Activated CD8-positive, alpha-beta memory T cell treated with anti-CD3 and anti-CD28 coated beads for 24 hours (primary cell): Measurements from ENCODE around the gene RAMP3.
A peak's percentile ranks its signal among the peaks of the same experiment; 100 is the strongest.

Experiments
- DNase-seq: peaks from one replicate; pipeline ENCODE4 v3.0.0-alpha.2; 2020

The RAMP3 gene

DNA sequence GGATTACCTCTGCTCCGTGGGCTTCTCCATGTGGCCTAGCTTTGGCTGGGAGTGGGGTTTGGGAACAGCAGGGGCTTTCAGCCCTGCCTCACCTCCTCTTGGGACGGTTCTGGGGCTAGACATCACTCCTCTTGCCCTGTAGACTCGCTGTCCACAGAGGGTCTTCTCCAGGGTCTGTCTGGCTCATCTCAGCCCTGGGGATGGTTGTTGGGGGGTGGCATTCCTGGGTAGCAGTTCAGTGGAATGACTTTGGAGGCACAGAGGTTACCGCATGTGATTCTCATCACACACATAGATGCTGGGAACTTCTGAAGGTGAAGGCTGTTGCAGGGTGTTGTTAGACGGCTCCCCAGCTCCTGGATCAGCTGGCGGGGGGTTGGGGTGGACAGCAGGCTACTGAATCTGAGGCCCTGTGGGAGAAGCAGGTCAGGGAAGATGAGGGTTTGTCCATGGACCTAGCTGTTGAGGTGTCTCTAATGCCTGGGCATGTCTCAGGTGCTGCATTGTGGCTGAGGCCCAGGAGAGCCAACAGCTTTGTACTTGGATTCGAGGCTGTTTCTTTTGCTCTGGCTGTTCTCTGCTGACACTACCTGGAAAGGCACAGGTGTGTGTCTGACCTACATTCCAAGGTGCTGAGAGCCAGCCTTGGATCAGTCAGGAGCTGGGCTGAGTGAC, 23.8 kb downstream of the RAMP3 start:
- DNase-seq: no peak

DNA sequence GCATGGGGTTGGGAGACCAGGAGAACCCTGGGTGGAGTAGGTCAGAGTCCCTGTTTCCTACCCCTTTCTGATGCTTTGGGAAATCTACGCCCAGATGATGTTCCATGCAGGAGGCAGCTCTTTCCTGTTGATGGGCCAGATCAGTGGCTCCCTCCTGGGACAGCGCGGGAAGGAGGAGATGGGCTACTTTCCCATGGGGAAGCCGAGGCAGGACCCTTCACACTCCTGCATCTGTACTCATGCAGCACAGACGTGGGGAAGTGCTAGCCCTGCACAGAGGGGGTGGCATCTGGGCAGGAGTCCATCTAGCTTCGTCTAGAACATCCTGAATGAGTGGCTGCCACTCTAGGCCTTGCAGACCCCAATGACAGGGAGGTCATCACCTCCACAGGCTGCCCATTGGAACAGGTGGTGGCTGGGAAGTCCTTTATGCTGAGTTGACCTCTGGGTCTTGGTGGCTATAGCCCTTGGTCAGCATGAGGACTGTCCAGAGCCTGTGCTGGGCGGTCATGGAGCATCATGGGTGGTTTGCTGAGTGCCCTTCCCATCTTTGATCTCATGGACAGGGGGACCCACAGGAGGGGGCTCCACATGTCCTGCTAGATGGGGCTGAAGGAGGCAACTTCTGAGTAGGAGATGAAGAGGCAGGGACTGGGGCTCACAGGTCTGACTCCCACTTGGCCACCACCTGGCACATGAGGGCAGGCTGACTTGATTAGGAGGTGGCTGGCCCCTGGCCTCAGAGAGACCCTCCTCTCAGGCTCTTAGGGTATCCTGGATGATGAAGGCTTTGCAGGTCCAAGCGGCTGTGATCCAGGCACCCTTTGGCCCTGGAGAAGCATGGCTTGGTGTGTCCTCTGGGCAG, 24.6 kb downstream of the RAMP3 start:
- peak; percentile 37 for DNase-seq

DNA sequence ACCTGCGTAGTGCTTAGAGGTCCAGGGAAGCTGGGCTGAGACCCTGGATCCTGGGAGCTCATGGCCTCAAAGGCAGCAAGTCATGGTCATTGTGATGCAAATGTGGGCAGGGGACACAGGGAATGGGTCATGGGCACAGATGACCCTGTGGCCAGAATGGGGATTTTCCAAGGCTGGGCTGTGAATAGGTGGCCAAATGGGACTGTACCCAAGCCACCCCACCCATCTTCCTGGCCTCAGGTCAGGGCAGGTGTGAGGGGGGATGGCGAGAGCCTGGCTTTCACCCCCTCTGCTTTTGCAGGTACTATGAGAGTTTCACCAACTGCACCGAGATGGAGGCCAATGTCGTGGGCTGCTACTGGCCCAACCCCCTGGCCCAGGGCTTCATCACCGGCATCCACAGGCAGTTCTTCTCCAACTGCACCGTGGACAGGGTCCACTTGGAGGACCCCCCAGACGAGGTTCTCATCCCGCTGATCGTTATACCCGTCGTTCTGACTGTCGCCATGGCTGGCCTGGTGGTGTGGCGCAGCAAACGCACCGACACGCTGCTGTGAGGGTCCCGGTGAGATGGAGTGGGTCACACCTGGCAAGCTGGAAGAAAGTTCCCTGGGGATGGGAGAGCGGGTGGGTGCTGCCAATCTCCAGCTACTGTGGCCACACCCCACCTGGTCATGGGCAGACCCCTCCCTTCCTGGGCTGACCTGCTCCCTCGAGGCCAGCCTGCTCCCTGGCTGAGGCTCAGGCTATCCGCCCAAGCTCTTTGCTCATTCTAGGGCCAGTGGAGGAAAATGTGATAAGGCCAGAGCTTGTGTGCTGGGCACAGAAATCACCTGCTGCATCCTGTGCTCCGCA, 25.5 kb downstream of the RAMP3 start:
- peak; percentile 42 for DNase-seq

DNA sequence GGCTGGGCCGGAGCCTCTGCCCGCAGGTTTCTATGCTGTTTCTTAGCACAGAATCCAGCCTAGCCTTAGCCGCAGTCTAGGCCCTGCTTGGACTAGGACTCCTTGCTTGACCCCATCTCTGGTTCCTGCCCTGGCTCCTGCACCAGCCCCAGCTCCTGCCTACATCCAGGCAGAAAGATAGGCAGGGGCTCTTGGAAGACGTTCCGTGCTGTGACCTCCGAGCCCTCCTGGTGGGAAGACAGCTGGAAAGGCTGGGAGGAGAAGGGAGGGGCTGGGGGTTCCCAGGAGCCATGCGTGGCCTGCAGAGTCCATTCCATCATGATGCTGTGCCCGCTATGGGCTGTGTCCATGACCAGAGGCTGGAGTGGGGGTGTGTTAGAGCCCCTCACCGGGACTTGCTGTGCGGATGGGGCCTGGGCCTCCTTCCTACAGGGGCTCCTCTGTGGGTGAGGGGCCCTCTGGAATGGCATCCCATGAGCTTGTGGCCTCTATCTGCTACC, 26.2 kb downstream of the RAMP3 start:
- DNase-seq: peak; percentile 35

DNA sequence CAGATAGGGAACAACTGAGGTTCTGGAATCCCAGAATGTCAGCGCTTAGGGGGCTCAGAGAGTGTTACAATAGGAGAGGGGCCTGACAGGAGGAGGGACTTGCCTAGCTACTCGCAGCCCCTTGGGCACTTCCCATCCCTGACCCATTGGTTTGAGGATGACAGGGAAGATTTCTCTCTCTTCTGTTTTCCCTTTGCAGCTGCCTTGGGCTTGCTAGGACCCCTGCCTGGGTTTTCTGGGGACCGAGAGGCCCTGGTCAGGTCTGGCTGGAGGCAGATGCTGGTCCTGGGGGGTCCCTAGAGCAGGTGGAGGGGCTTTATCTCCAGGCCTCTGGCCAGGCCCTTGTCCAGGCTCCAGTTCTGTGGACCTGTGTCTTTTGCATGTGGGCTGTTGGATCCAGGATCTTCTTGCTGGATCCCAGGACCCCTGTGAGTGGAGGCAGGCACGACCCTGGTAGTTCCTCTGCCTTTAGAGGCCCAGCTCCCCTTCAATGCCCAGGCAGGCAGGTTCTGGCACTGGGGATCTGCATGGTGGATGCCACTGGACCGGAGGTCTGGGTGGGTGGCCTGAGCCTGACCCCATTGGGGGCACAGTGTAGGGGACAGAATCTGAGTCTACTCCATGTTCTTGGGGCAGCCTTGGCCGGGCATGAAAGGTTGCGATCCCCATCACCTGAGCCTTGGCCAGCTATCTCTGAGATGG, 26.9 kb downstream of the RAMP3 start:
- DNase-seq: peak; percentile 42

DNA sequence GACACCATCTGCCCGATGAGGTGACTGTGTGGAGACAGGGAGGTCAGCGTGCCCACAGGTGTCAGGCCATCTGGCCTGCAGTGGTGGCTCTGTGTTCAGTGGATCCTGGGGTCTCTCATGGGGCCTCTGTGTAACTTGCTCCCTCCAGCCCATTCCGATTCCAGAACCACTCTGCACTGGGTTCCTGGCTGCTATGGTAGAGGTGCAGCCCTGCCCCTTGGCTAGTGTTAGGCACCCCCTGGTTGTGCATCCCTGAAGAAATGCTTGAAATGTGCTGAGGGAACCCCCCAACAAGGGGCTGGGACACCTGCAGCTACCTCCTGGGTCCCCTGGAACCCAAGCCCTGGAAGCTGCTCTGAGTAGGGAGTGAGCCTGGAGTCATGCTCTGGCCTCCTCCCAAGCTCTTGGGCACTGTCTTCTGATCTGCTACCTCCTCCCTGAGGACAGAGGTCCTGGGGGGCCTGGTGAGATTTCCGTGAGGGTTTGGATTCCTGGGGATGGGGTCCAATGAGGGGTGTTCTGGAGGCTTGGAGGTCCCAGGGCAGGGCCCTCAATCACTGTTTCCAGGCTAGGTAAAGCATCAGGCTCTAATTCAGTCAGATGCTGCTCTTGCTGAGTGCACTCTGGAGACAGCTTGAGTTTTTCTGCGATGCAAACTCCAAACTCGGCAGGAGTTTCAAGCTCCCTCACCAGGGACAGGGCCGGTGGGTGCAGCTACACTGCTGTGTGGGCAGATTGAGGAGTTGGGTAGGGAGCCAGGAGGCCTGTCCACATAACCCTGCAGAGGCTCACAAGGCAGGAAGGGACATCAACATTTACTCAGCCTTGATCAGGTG, 27.7 kb downstream of the RAMP3 start:
- DNase-seq: peak; percentile 40

DNA sequence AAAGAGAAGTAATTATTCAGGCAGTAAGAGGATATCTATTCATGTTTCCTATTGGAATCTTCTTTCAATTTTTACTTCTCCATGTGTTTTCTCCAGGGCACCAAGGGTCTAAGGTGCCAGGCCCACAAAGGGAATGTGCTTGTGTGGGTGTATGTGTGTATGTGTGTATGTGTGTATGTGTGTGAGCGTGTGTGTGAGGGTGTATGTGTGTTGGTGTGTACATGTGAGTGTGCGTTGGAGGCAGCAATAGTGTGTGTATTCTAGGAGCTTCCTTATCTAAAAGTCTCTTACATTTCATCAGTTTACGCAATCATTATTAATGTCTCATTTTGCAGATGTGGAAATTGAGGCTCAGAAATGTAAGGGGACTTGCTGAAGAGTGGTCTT, 28.3 kb downstream of the RAMP3 start:
- peak; percentile 21 for DNase-seq

DNA sequence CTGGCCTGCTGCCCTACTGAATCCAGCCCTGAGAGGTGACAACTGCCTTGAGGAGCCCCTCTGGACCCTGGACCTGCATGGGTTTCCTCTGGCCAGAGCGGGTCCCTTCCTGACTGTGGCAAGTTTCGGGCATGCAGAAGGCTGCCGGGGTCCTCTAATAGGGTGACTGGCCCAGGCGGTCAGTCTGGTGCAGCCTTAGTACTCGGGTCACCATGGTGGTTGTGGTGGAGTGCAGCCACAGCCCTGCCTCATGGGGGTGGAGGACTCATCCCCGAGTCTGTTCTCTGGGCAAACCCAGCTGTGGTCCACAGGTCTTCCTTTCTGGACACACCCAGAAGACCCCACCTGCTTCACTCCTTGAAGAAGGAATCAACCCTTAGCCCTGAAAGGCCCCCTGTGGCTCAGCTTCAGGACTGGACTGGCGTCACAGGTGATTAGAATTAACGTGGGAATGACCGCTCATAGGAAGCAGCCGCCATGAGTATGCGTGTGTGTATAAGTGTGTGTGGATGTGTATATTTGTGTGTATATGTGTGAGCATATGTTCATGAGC, 28.7 kb downstream of the RAMP3 start:
- peak; percentile 28 for DNase-seq

DNA sequence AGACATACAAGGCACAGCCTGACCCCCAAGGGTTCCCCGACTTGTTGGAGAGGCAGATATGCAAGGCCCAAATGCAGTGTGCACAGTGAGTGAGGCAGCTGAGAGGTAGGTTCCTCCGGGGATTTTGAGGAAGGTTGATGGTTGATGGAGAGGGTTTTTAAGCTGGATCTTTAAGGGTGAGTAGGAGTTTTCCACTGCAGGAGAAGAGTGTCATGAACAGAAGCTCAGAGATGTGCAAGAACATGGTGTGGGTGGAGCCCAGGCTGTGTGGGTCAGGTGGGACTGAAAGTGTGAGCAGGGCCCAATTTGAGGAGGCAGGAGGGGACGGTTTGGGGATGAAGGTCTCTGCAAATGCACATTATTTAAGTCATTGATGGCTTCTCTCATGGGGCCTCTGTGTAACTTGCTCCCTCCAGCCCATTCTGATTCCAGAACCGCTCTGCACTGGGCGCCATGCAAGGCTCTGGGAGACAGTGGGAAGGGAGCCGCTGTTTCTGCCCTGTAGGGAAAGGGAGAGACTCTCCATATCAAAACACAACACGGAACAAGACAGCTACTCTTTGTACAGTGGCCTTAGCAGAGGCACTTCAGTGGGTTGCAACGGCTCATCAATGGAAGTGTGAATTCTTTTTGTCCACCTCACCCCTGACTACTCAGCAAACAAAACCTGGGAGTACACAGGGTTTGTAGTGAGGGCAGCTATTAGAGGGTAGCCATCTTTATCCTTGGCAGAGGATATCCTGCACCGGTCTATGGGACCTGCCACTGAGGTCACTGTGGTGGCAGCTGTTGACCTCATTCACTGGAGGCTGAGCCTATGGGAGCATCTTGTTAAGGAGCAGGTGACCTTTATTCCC, 29.7 kb downstream of the RAMP3 start:
- DNase-seq: peak; percentile 40

DNA sequence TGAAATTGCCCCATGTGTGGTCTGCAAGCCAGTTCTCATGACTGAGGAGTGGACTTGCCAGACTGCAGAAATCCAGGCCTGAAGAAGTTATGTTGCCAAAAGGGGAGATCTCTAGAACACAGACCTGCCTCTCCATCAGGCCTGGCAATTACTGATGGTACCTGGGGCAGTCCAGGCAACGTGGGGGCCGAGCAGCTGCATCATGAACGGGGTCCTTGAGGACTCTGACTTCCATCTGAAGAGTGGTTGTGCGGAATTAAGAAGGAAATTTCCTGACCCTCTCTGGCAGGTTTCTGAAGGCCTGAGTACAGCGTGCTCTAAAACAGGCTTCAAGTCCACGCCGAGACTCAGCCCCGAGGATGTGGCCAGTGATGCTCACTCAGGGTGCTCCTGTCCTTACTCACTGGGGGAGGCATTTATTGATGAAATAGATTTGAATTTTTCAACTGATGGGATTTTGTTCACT, 30.4 kb downstream of the RAMP3 start:
- peak; percentile 35 for DNase-seq

DNA sequence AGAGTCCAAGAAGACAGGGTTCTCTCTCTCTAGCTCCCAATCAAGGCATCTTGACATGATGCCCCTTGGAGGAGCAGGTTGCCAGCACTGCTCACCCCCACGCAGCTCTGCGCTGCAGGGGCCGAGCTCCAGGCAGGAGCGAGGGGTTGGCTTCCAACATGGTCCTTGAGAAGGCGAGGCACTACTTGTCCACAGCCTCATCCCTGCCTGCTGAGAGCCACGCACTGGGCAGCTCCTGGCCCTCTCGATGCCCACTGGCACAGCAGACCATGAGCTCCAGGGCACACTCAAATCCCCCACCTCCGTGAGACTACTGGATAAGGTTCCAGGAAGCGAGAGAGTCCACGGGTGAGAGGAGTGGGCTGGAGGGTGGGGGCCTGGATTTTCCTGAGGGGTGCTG, 31.1 kb downstream of the RAMP3 start:
- DNase-seq: peak; percentile 21

DNA sequence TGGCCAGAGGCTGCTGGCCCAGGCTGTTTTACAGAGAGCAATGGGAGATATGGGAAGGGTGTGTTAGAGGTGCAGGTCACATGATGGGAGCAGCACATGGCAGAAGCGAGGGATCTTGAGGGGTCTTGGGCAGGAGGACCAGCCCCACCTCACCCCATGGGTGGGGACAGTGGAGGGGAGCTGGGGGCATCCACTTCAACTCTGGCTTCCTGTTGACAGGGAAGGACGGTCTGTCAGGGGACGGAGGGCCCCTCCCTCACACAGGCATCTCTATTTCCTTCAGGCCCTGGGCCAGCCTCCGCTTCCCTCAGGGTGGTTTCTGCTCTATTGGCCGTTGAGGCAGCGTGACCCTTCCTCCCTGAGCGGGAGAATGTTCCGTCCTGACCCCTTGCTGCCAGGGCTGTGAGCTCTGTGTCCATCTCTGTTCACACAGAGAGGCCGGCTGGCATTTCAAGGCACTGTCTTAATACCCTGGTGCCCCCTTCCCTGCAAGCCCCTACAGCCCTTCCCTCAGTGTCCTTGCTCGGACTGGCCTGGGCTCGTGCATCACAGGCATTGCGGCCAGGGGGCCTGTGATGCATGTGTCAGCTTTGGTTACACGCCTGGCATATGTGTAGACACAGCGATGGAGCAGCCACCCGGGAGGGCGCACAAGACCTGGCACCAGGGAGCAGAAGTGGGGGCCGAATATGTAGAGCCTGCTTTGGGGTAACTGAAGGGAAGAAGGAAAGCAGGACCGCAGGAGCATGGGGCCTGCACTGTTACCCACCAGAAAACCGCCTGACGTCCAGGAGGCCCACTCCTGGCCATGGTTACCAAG, 31.8 kb downstream of the RAMP3 start:
- DNase-seq: peak; percentile 48

DNA sequence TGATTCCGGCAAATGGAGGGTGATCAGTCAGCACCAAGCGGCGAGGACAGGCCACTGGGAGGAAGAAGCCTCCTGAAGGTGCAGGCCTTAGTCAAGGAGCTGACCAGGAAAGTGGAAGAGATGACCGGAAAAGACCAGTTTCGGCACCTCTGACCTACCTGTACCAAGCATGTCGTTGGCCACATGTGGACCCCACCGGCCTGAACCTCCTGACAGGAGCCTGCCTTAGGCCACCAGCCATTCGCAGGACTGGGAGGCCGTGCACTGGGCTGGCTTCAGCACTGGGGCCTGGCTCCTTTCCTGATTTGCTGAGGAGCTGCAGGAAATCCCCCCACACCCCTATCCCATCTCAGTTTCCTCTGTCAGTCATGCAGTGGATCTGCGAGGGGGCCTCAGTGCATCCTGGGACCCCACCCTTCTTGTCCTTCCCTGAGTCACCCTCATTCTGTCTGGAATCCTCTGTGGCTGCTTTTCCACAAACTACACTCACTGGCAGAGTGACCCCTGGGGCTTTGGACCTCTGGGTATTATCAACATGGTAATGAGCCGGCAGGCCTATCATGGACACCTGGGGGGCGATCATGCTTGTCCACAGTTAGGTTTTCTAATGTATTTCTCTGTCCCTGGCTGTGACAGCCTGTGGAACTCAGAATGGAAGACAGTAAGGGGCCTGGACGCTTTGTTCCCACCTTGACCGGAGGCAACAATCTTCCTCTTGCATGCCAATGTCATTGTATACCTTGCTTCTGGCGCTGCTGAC, 33.0 kb downstream of the RAMP3 start:
- DNase-seq: no peak

DNA sequence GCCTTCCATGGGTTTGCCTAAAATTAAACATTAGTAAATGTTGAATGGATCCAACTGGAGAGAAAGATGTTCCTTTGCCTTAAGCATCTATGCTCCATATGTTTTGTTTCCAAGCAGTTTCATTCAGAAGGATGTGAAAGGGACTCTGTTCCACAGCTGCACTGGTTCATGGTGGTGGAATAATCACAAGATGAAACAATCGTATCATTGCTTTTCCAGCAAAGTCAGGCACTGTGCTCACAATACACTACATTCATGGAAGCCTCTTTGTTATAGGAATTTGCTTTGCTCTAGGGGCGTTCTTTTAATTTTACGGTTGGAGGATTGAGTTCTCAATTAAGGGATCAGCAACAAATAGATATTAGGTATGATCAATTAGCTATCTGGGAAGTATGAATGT, 33.8 kb downstream of the RAMP3 start:
- no peak for DNase-seq

DNA sequence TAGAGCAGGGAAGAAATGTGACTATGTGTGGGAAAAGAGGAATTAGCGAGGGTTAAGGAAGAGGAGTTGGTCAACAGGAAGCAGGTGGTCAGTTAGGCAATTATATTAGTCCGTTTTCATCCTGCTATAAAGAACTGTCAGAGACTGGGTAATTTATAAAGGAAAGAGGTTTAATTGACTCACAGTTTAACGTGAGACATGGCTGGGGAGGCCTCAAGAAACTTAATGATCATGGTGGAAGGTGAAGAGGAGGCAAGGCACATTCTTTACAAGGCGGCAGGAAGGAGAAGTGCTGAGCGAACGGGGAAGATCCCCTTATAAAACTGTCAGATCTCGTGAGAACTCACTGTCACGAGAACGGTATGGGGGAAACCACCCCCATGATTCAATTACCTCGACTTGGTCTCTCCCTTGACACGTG, 35.0 kb downstream of the RAMP3 start:
- no peak for DNase-seq

DNA sequence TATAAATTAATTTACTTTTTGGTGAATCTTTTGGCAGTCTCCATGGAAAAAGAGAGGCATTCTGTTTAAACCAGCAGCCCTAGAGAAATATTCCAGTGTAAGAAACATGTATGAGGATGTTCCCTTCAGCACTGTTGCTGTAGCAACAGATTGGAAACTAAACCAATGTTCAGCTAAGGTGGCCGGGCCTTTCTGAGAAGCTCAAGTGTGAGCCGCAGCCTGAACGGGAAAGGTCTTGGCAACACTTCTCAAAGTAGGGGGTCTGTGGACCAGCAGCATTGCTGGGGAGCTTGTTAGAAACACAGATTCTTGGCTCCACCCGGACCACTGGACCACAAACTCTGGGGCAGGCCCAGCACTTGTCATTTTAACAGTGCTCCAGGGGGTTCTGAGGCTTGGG, 36.2 kb downstream of the RAMP3 start:
- DNase-seq: no peak

DNA sequence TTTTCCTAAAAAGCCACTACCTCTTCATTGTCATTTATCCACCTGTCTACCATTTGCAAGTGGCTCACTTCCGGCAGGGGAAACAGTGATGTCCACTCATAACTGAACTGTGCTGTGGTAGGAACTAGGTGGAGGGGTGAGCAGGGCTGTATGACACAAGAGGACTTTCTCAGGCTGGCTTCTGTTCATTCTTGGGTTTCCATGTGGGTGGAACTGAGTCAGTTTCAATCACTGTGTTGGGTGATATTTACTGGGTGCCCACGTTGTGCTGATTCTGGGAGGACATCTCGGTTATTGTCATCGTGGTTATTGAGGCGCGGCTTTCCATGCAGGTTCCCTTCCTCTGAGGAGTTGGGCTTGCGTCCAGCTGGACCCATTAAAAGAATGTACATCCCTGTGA, 38.8 kb downstream of the RAMP3 start:
- DNase-seq: no peak

DNA sequence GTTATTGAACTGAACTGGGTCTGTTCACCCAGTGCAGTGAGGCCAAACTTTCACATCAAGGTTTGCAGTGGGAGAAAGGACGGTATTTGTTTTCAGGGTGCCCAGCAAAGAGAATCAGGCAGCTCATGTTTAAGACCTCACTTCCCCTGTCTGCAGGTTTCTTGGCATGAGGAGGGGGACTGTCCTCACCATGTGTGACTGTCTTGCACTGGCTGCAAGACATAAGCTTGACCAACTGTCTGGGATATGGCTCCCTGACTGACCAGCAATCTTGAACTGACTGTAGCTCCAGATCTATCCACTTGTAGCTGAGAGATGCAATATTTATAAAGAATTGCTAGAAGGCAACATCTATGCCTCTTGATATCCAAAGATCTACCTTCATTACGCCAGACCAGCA, 39.9 kb downstream of the RAMP3 start:
- DNase-seq: no peak

DNA sequence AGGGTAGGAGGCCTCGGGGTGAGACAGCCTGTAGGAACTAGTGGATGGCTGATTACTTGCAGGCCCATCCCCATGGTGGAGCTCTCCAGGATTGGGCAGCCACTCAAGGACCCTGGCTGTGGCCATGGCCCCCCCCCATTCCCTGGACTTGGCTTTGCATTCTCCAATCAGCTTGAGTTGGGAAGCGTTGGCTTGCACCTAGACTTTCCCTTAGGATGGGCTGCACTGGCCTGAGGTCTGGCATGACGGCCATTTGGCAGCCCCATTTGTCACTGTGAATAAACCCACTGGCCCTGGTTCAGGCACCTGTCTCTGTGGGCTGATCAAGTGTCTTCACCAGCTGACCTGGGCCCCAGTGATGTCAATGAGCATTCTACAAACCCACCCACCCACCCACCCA, 41.4 kb downstream of the RAMP3 start:
- no peak for DNase-seq
